ENCODE results near the gene FBXL14. TPM values are rescaled to one million over a fixed set of nuclear protein-coding genes. Genes with fewer than 3 reads are reported as not detected.

The FBXL14 gene
- total and polyA plus RNA-seq, 2 experiments from 2014 or later, result 1.9 to 9.3 TPM

GRCh38 chr12:1587927-1588574 lies 6.3 kb downstream of the FBXL14 start:
- H3K4me3 ChIP-seq, result no peak overlapping the region
- no peak overlapping the region for H2AFZ ChIP-seq
- 67 to 70% methylated on average over 5 of the region's 5 CpGs for WGBS, 2 experiments (ENCODE audit: low coverage in 1 of 2, low lambda C conversion rate in 2 of 2, missing lambda C conversion rate in 2 of 2)
- H3K9ac ChIP-seq, result no peak overlapping the region
- peaks cover 54% of the 10 kb centered on the region for H3K4me1 ChIP-seq (ENCODE audit: insufficient read depth)
- H3K9me2 ChIP-seq (ENCODE audit: insufficient read depth), result no peaks in the 10 kb centered on the region
- H3K9me3 ChIP-seq (ENCODE audit: low read depth), result no peaks in the 10 kb centered on the region
- no peak for TF ChIP-seq EZH2 (IDR thresholded peaks at IDR 0.05; ENCODE audit: insufficient read depth, poor library complexity, severe bottlenecking)
- no peak for TF ChIP-seq EZH2phosphoT487 (IDR thresholded peaks at IDR 0.05; ENCODE audit: insufficient read depth, low read depth)
- in situ Hi-C loops (cut with MboI), result loop anchor here (10.0 kb wide), 1 partner anchor 473 kb away; no protein-coding TSS in a partner anchor
- H3K27ac ChIP-seq, result peak overlapping the region; percentile 13; the same call in 1 of the 2 replicates
- peak overlapping the region; percentile 8 for H3K4me2 ChIP-seq (ENCODE audit: unreplicated experiment)
- peaks cover 7% of the 10 kb centered on the region; the same call in 1 of the 2 replicates for H4K20me1 ChIP-seq (ENCODE audit: insufficient read depth)
- no peak for DNase-seq
- H3K79me2 ChIP-seq (ENCODE audit: insufficient read depth), result peaks cover 99% of the 10 kb centered on the region
- H3F3A ChIP-seq (ENCODE audit: insufficient read depth), result peaks cover 86% of the 10 kb centered on the region
- H3K36me3 ChIP-seq (ENCODE audit: low read depth), result no peaks in the 10 kb centered on the region
- H3K27me3 ChIP-seq (replicated peaks; ENCODE audit: insufficient read depth), result no peaks in the 10 kb centered on the region

GRCh38 chr12:1584326-1584725 lies 10.1 kb downstream of the FBXL14 start:
- no peaks in the 10 kb centered on the region for H3K9me2 ChIP-seq (ENCODE audit: insufficient read depth)
- TF ChIP-seq EZH2 (IDR thresholded peaks at IDR 0.05; ENCODE audit: insufficient read depth, poor library complexity, severe bottlenecking) (no peak), EZH2phosphoT487 (IDR thresholded peaks at IDR 0.05; ENCODE audit: insufficient read depth, low read depth) (no peak)
- H3F3A ChIP-seq (ENCODE audit: insufficient read depth), result peaks cover 92% of the 10 kb centered on the region
- no peaks in the 10 kb centered on the region for H3K27me3 ChIP-seq (replicated peaks; ENCODE audit: insufficient read depth)
- H3K27ac ChIP-seq, result no peak overlapping the region
- H2AFZ ChIP-seq, result no peak overlapping the region
- H3K4me3 ChIP-seq, result no peak overlapping the region
- peaks cover 65% of the 10 kb centered on the region for H3K4me1 ChIP-seq (ENCODE audit: insufficient read depth)
- peaks cover 98% of the 10 kb centered on the region for H3K79me2 ChIP-seq (ENCODE audit: insufficient read depth)
- no peak for DNase-seq
- H4K20me1 ChIP-seq (ENCODE audit: insufficient read depth), result peaks cover 7% of the 10 kb centered on the region; the same call in 1 of the 2 replicates
- H3K9ac ChIP-seq, result no peak overlapping the region
- 95 to 98% methylated on average over 4 of the region's 4 CpGs for WGBS, 2 experiments (ENCODE audit: low coverage in 1 of 2, low lambda C conversion rate in 2 of 2, missing lambda C conversion rate in 2 of 2)
- no peaks in the 10 kb centered on the region for H3K36me3 ChIP-seq (ENCODE audit: low read depth)
- in situ Hi-C loops (cut with MboI), result loop anchor here (10.0 kb wide), 1 partner anchor 470 kb away; no protein-coding TSS in a partner anchor
- no peaks in the 10 kb centered on the region for H3K9me3 ChIP-seq (ENCODE audit: low read depth)
- H3K4me2 ChIP-seq (ENCODE audit: unreplicated experiment), result no peak overlapping the region

- in situ Hi-C loops (cut with MboI), result loop anchor here (10.0 kb wide), 1 partner anchor 469 kb away; no protein-coding TSS in a partner anchor
- Histone ChIP-seq H3K4me1 (ENCODE audit: insufficient read depth) (peaks cover 66% of the 10 kb centered on the region), H3K4me3 (peak overlapping the region; percentile 57)
Measured at GRCh38 chr12:1583421-1584078, 10.8 kb downstream of the FBXL14 start.

GRCh38 chr12:1582709-1583050 lies 11.7 kb downstream of the FBXL14 start:
- in situ Hi-C loops (cut with MboI), result loop anchor here (10.0 kb wide), 1 partner anchor 468 kb away; no protein-coding TSS in a partner anchor
- Histone ChIP-seq H3K9ac (peak overlapping the region; percentile 71), H3K27me3 (replicated peaks; ENCODE audit: insufficient read depth) (no peaks in the 10 kb centered on the region), H3K79me2 (ENCODE audit: insufficient read depth) (peaks cover 98% of the 10 kb centered on the region), H3K4me2 (ENCODE audit: unreplicated experiment) (peak overlapping the region; percentile 87), H4K20me1 (ENCODE audit: insufficient read depth) (0 out of 2 replicates have a peak, but pooled peaks cover 4% of the 10 kb centered on the region), H3K9me2 (ENCODE audit: insufficient read depth) (no peaks in the 10 kb centered on the region), H3K36me3 (ENCODE audit: low read depth) (no peaks in the 10 kb centered on the region), H3K4me1 (ENCODE audit: insufficient read depth) (peaks cover 62% of the 10 kb centered on the region), H2AFZ (no peak overlapping the region), H3K27ac (peak overlapping the region; percentile 75), H3F3A (ENCODE audit: insufficient read depth) (peaks cover 97% of the 10 kb centered on the region), H3K9me3 (ENCODE audit: low read depth) (no peaks in the 10 kb centered on the region), H3K4me3 (peak overlapping the region; percentile 32)
- no peak for TF ChIP-seq EZH2 (IDR thresholded peaks at IDR 0.05; ENCODE audit: insufficient read depth, poor library complexity, severe bottlenecking)
- TF ChIP-seq EZH2phosphoT487 (IDR thresholded peaks at IDR 0.05; ENCODE audit: insufficient read depth, low read depth), result no peak
- DNase-seq, result no peak
- WGBS, 2 experiments (ENCODE audit: low coverage in 1 of 2, low lambda C conversion rate in 2 of 2, missing lambda C conversion rate in 2 of 2), result 85 to 86% methylated on average over 4 of the region's 4 CpGs

More at GRCh38 chr12:1583421-1584078, 10.8 kb downstream of the FBXL14 start:
- WGBS, 2 experiments (ENCODE audit: low coverage in 1 of 2, low lambda C conversion rate in 2 of 2, missing lambda C conversion rate in 2 of 2), result 1 to 2% methylated on average over 6 of the region's 6 CpGs
- peaks cover 98% of the 10 kb centered on the region for H3K79me2 ChIP-seq (ENCODE audit: insufficient read depth)
- H3K36me3 ChIP-seq (ENCODE audit: low read depth), result no peaks in the 10 kb centered on the region
- peaks cover 7% of the 10 kb centered on the region; the same call in 1 of the 2 replicates for H4K20me1 ChIP-seq (ENCODE audit: insufficient read depth)
- no peaks in the 10 kb centered on the region for H3K27me3 ChIP-seq (replicated peaks; ENCODE audit: insufficient read depth)
- TF ChIP-seq EZH2phosphoT487 (IDR thresholded peaks at IDR 0.05; ENCODE audit: insufficient read depth, low read depth) (no peak), EZH2 (IDR thresholded peaks at IDR 0.05; ENCODE audit: insufficient read depth, poor library complexity, severe bottlenecking) (no peak)
- H3F3A ChIP-seq (ENCODE audit: insufficient read depth), result peaks cover 99% of the 10 kb centered on the region
- DNase-seq, result peak; percentile 93
- peak overlapping the region; percentile 87 for H3K4me2 ChIP-seq (ENCODE audit: unreplicated experiment)
- H3K27ac ChIP-seq, result peak overlapping the region; percentile 75
- no peaks in the 10 kb centered on the region for H3K9me2 ChIP-seq (ENCODE audit: insufficient read depth)
- peak overlapping the region; percentile 71 for H3K9ac ChIP-seq
- H2AFZ ChIP-seq, result no peak overlapping the region
- H3K9me3 ChIP-seq (ENCODE audit: low read depth), result no peaks in the 10 kb centered on the region

All from GM23248 (cell line).